SU-DHL-6 (cell line): ENCODE measurements around the gene EPB41L2.

Experiments
- H2AFZ ChIP-seq: fragments of 200-600 bp; sonication (generic); 2 replicates; pipeline ENCODE4 v1.6.1; 2014; ENCODE audit warnings: low read depth, mild to moderate bottlenecking, moderate library complexity, mixed read lengths, antibody characterized with exemption, low read length; ENCODE audit not compliant: severe bottlenecking
- H3F3A ChIP-seq: fragments of 200-600 bp; shearing (Covaris generic); 2 replicates; pipeline ENCODE4 v1.6.0; 2016; ENCODE audit warnings: antibody characterized with exemption, mild to moderate bottlenecking; ENCODE audit not compliant: insufficient read depth
- H3K27ac ChIP-seq: fragments of 200-600 bp; sonication (generic); 2 replicates; pipeline ENCODE4 v1.5.1; 2016; ENCODE audit warnings: low read depth, mild to moderate bottlenecking, low read length, moderate library complexity, mixed read lengths
- H3K27me3 ChIP-seq: fragments of 200-600 bp; sonication (generic), shearing (Covaris generic); 2 replicates; pipeline ENCODE4 v1.6.0; 2014; ENCODE audit warnings: mild to moderate bottlenecking, low read length
- H3K36me3 ChIP-seq: fragments of 200-600 bp; sonication (generic); 2 replicates; pipeline ENCODE4 v1.6.1; 2014; ENCODE audit warnings: mild to moderate bottlenecking, low read length, mixed read lengths
- H3K4me2 ChIP-seq: fragments of 300-600, 200-600 bp; shearing (Covaris generic), sonication (generic); 2 replicates; pipeline ENCODE4 v1.6.0; 2014; ENCODE audit warnings: low read length, low read depth, mild to moderate bottlenecking; ENCODE audit not compliant: poor library complexity, severe bottlenecking
- H3K4me3 ChIP-seq: fragments of 200-600 bp; sonication (generic); 2 replicates; pipeline ENCODE4 v1.5.1; 2014; ENCODE audit warnings: antibody characterized with exemption, low read length, mild to moderate bottlenecking, mixed read lengths; ENCODE audit not compliant: insufficient read depth, poor library complexity, severe bottlenecking
- H3K79me2 ChIP-seq: fragments of 200-600 bp; sonication (generic); 2 replicates; pipeline ENCODE4 v1.6.1; 2014; ENCODE audit warnings: mild to moderate bottlenecking, low read length, moderate library complexity; ENCODE audit not compliant: insufficient read depth
- H3K9ac ChIP-seq: fragments of 200-600 bp; sonication (generic); 2 replicates; pipeline ENCODE4 v1.7.0; 2014; ENCODE audit warnings: mild to moderate bottlenecking, low read length
- H3K9me2 ChIP-seq: fragments of 200-600 bp; sonication (generic); replicated peaks from 2 replicates; pipeline ENCODE4 v1.6.1; 2014; ENCODE audit warnings: low read length; ENCODE audit not compliant: insufficient read depth
- H3K9me3 ChIP-seq: fragments of 200-600 bp; sonication (generic); 2 replicates; pipeline ENCODE4 v1.6.1; 2014; ENCODE audit warnings: low read length, mixed read lengths; ENCODE audit not compliant: insufficient read depth
- H4K20me1 ChIP-seq: fragments of 200-600 bp; sonication (generic); 2 replicates; pipeline ENCODE4 v1.6.1; 2014; ENCODE audit warnings: low read depth, mild to moderate bottlenecking, antibody characterized with exemption, low read length, moderate library complexity, mixed read lengths
- CTCF ChIP-seq: fragments of 200-600 bp; sonication (generic); IDR thresholded peaks from one replicate; pipeline ENCODE4 v1.5.1; 2017; ENCODE audit warnings: antibody characterized with exemption, mild to moderate bottlenecking, low read length, moderate library complexity; ENCODE audit not compliant: insufficient read depth, poor library complexity, severe bottlenecking
- EZH2phosphoT487 ChIP-seq: fragments of 200-600 bp; sonication (generic), shearing (Covaris generic); conservative IDR thresholded peaks from 2 replicates; pipeline ENCODE4 v1.6.1; 2018; ENCODE audit warnings: mild to moderate bottlenecking, antibody characterized with exemption, low read length, moderate library complexity, mixed read lengths

Gene EPB41L2

GRCh38 chr6:131029626-131030297, 33.3 kb downstream of the EPB41L2 start:
- Histone ChIP-seq H3K27me3 (no peaks in the 10 kb centered on the region), H3K36me3 (no peaks in the 10 kb centered on the region), H3K4me2 (no peak overlapping the region), H3F3A (no peaks in the 10 kb centered on the region), H3K9ac (no peak overlapping the region), H3K79me2 (no peaks in the 10 kb centered on the region), H3K4me3 (no peak overlapping the region), H4K20me1 (no peaks in the 10 kb centered on the region), H3K9me2 (no peaks in the 10 kb centered on the region), H2AFZ (no peak overlapping the region), H3K27ac (no peak overlapping the region), H3K9me3 (no peaks in the 10 kb centered on the region)
- TF ChIP-seq CTCF (no peak), EZH2phosphoT487 (no peak)

- H3K9me2 ChIP-seq = no peaks in the 10 kb centered on the region
- no peak overlapping the region for H3K27ac ChIP-seq
- no peaks in the 10 kb centered on the region for H4K20me1 ChIP-seq
- no peak overlapping the region for H3K4me3 ChIP-seq
- no peak overlapping the region for H3K9ac ChIP-seq
- no peak overlapping the region for H3K4me2 ChIP-seq
- no peaks in the 10 kb centered on the region for H3K9me3 ChIP-seq
- H3F3A ChIP-seq = no peaks in the 10 kb centered on the region
- TF ChIP-seq CTCF = no peak
- TF ChIP-seq EZH2phosphoT487 = no peak
- no peaks in the 10 kb centered on the region for H3K36me3 ChIP-seq
- no peaks in the 10 kb centered on the region for H3K79me2 ChIP-seq
- H3K27me3 ChIP-seq = no peaks in the 10 kb centered on the region
- no peak overlapping the region for H2AFZ ChIP-seq
Measured at GRCh38 chr6:131027326-131027725, 35.7 kb downstream of the EPB41L2 start.

DNA sequence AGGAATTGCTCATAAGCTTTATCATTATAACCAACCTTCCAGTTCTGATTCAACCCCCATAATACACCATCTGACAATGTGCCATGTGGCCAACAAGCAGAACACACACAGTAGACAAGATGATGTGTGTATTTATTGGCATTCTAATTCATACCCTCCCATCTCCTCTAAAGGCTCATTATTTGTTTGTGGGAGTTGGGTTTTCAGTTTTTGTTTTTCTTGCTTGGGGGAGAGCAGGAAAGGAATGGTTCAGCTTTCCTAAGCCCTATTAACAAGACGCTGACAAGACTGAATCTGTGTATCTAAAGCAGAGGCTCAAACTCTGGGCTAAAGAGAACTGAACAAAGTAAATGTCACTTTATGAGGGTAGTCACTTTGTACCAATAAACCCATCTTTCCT, 36.8 kb downstream of the EPB41L2 start:
- no peaks in the 10 kb centered on the region for H3K27me3 ChIP-seq
- H3K9me3 ChIP-seq = no peaks in the 10 kb centered on the region
- no peaks in the 10 kb centered on the region for H4K20me1 ChIP-seq
- no peak overlapping the region for H3K27ac ChIP-seq
- no peaks in the 10 kb centered on the region for H3K36me3 ChIP-seq
- no peaks in the 10 kb centered on the region for H3K79me2 ChIP-seq
- H3K4me2 ChIP-seq = no peak overlapping the region
- no peak overlapping the region for H2AFZ ChIP-seq
- H3F3A ChIP-seq = no peaks in the 10 kb centered on the region
- no peak overlapping the region for H3K9ac ChIP-seq
- H3K9me2 ChIP-seq = no peaks in the 10 kb centered on the region
- TF ChIP-seq CTCF = no peak
- no peak for TF ChIP-seq EZH2phosphoT487
- no peak overlapping the region for H3K4me3 ChIP-seq

- no peak overlapping the region for H3K9ac ChIP-seq
- no peaks in the 10 kb centered on the region for H3K9me2 ChIP-seq
- H3K79me2 ChIP-seq = no peaks in the 10 kb centered on the region
- H3F3A ChIP-seq = no peaks in the 10 kb centered on the region
- no peaks in the 10 kb centered on the region for H4K20me1 ChIP-seq
- no peaks in the 10 kb centered on the region for H3K27me3 ChIP-seq
- H3K36me3 ChIP-seq = no peaks in the 10 kb centered on the region
- no peaks in the 10 kb centered on the region for H3K9me3 ChIP-seq
- no peak overlapping the region for H3K27ac ChIP-seq
- TF ChIP-seq CTCF = no peak
- TF ChIP-seq EZH2phosphoT487 = no peak
- H3K4me3 ChIP-seq = no peak overlapping the region
- H2AFZ ChIP-seq = no peak overlapping the region
- no peak overlapping the region for H3K4me2 ChIP-seq
Measured at GRCh38 chr6:131024565-131024964, 38.5 kb downstream of the EPB41L2 start.
